PFSK-1 (cell line): ENCODE measurements around the gene RASSF7.
A peak's percentile ranks its signal among the peaks of the same experiment; 100 is the strongest.

Experiments
- FOXP2 ChIP-seq: optimal IDR thresholded peaks from 2 replicates; pipeline ENCODE3; 2011; ENCODE audit warnings: borderline replicate concordance, control low read depth, inconsistent platforms; ENCODE audit not compliant: insufficient read depth; ENCODE audit errors: extremely low read length, extremely low read depth
- POLR2AphosphoS5 ChIP-seq: IDR thresholded peaks from 2 replicates; pipeline ENCODE4 v1.6.1; 2012; ENCODE audit warnings: low read depth, mild to moderate bottlenecking, control low read depth, low read length, moderate library complexity
- SIN3A ChIP-seq: IDR thresholded peaks from 2 replicates; pipeline ENCODE4 v1.6.1; 2012; ENCODE audit warnings: mild to moderate bottlenecking, low read length, moderate library complexity, borderline replicate concordance; ENCODE audit not compliant: insufficient read depth
- TAF1 ChIP-seq: IDR thresholded peaks from 2 replicates; pipeline ENCODE4 v1.6.1; 2012; ENCODE audit warnings: low read length, control low read depth, borderline replicate concordance; ENCODE audit not compliant: insufficient read depth
- TF ChIP-seq, protein P1 (sequence below), 2 experiments: IDR thresholded peaks; 2 replicates each; pipeline versions ENCODE4 v1.6.1 to v1.8.0; 2011 to 2012; ENCODE audit warnings: low read depth in 2 of 2, low read length in 2 of 2, control low read depth in 1 of 2, inconsistent platforms in 1 of 2, mild to moderate bottlenecking in 1 of 2, moderate library complexity in 1 of 2; ENCODE audit not compliant: insufficient read depth in 1 of 2

DNA sequence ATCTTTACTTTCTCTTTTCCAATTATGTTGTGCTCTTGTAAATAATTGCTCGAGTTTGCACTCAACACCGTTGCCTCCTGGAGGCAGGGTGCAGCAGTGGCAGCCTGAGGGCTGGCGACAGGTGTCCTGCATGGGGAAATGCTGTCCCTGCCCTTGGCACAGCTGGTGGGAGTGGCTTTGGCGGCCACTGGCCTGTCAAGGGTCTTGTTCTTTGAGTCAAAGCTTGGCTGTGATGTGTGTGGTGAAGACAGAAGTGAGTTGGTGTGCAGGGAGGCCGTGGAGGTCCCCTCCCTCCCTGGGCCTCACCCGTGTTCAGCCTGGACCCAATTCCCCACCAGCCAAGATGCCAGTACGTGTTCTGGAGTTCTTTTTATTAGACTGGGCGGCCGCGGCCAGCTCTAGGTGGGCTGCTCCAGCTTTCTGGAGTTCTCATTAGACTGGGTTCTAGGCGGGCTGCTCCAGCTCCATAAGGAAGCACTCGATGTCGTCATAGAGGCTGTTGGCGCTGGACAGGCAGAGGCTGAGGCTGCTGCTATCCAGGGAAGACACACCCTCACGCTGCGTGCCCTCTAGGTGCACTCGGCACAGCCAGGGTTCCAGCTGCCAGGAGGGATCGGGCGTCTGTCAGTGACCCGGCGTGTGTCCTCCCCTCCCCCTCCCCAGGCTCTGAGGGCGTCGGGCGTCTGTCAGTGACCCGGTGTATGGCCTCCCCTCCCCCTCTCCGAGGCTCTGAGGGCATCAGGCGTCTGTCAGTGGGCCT, 51.6 kb downstream of the RASSF7 start:
- TF ChIP-seq POLR2AphosphoS5 (0 out of 2 replicates have a peak, but pooled peaks have one; percentile 14), SIN3A (no peak), FOXP2 (no peak), TAF1 (no peak)
- TF ChIP-seq, protein P1, sequence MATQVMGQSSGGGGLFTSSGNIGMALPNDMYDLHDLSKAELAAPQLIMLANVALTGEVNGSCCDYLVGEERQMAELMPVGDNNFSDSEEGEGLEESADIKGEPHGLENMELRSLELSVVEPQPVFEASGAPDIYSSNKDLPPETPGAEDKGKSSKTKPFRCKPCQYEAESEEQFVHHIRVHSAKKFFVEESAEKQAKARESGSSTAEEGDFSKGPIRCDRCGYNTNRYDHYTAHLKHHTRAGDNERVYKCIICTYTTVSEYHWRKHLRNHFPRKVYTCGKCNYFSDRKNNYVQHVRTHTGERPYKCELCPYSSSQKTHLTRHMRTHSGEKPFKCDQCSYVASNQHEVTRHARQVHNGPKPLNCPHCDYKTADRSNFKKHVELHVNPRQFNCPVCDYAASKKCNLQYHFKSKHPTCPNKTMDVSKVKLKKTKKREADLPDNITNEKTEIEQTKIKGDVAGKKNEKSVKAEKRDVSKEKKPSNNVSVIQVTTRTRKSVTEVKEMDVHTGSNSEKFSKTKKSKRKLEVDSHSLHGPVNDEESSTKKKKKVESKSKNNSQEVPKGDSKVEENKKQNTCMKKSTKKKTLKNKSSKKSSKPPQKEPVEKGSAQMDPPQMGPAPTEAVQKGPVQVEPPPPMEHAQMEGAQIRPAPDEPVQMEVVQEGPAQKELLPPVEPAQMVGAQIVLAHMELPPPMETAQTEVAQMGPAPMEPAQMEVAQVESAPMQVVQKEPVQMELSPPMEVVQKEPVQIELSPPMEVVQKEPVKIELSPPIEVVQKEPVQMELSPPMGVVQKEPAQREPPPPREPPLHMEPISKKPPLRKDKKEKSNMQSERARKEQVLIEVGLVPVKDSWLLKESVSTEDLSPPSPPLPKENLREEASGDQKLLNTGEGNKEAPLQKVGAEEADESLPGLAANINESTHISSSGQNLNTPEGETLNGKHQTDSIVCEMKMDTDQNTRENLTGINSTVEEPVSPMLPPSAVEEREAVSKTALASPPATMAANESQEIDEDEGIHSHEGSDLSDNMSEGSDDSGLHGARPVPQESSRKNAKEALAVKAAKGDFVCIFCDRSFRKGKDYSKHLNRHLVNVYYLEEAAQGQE (IDR thresholded peaks at IDR 0.05; ENCODE audit: insufficient read depth in 1 of 2, low read depth in 2 of 2, low read length in 2 of 2), result no peak
